H1 (cell line): ENCODE results near the gene SLC2A8. TPM values are rescaled to one million over a fixed set of nuclear protein-coding genes. Genes with fewer than 3 reads are reported as not detected.

Source experiments
- CTCF ChIA-PET: fragments of 300-600 bp; sonication (Branson Sonifier 250); formaldehyde crosslinking; loops from one replicate; lab custom pipeline; 2021; ENCODE audit not compliant: partially characterized antibody; lab: Charles Lee
- POLR2A ChIA-PET: fragments of 300-600 bp; sonication (Branson Sonifier 250); formaldehyde crosslinking; loops from one replicate; lab custom pipeline; 2021; ENCODE audit warnings: inconsistent platforms; ENCODE audit not compliant: partially characterized antibody; lab: Charles Lee
- DNase-seq, 2 experiments: peaks; one replicate each; pipeline versions ENCODE4 v3.0.0 to v3.0.0-alpha.2; 2010 to 2022; ENCODE audit warnings: low spot score in 2 of 2, low read depth in 1 of 2, mixed read lengths in 1 of 2
- FAIRE-seq: peaks from 2 replicates; lab custom pipeline; 2011; peaks lifted over from hg19 to GRCh38; lab: Jason Lieb, UNC
- H2AFZ ChIP-seq: 2 replicates; pipeline ENCODE4 v1.8.1; 2012; ENCODE audit warnings: low read length, inconsistent platforms
- H2AK5ac ChIP-seq: 2 replicates; pipeline ENCODE4 v1.6.1; 2013; ENCODE audit warnings: low read depth, low read length
- H2BK120ac ChIP-seq: replicated peaks from 2 replicates; pipeline ENCODE3; 2013; ENCODE audit warnings: low read depth, low read length, inconsistent platforms
- H2BK12ac ChIP-seq: 2 replicates; pipeline ENCODE4 v1.6.1; 2013; ENCODE audit warnings: low read depth, low read length
- H2BK15ac ChIP-seq: 2 replicates; pipeline ENCODE4 v1.6.1; 2013; ENCODE audit warnings: low read length
- H2BK20ac ChIP-seq: 2 replicates; pipeline ENCODE4 v1.6.1; 2013; ENCODE audit warnings: low read length
- H2BK5ac ChIP-seq: 2 replicates; pipeline ENCODE4 v1.6.1; 2013; ENCODE audit warnings: low read depth, low read length
- H3K14ac ChIP-seq: 2 replicates; pipeline ENCODE4 v1.6.1; 2013; ENCODE audit warnings: inconsistent platforms; ENCODE audit not compliant: insufficient read length
- H3K18ac ChIP-seq: 2 replicates; pipeline ENCODE4 v1.6.1; 2013; ENCODE audit warnings: low read length; ENCODE audit errors: extremely low read depth
- H3K23ac ChIP-seq: 2 replicates; pipeline ENCODE4 v1.6.1; 2013; ENCODE audit warnings: inconsistent platforms; ENCODE audit not compliant: insufficient read length
- H3K23me2 ChIP-seq: 2 replicates; pipeline ENCODE4 v1.6.1; 2013; ENCODE audit warnings: low read depth, low read length
- H3K27ac ChIP-seq: 2 replicates; pipeline ENCODE4 v1.6.1; 2011; ENCODE audit warnings: low read depth, low read length, inconsistent platforms
- H3K27me3 ChIP-seq, 4 experiments: replicated peaks in 1 of 4; 1 replicate in 1 of 4; 2 replicates in 3 of 4; pipeline versions ENCODE4 v1.6.1 to v1.8.1; 2011 to 2013; ENCODE audit warnings: low read length in 3 of 4, mild to moderate bottlenecking in 3 of 4, inconsistent platforms in 2 of 4, mixed read lengths in 2 of 4, moderate library complexity in 1 of 4; ENCODE audit not compliant: control insufficient read depth in 3 of 4, insufficient read depth in 3 of 4; ENCODE audit errors: extremely low read depth in 1 of 4
- H3K36me3 ChIP-seq, 4 experiments: 2 replicates each; pipeline versions ENCODE4 v1.6.1 to v1.8.1; 2011 to 2013; ENCODE audit warnings: mild to moderate bottlenecking in 4 of 4, low read length in 3 of 4, moderate library complexity in 2 of 4, control low read depth in 1 of 4, inconsistent platforms in 1 of 4; ENCODE audit not compliant: insufficient read depth in 4 of 4, control insufficient read depth in 2 of 4
- H3K4ac ChIP-seq: replicated peaks from 2 replicates; pipeline ENCODE3; 2013; ENCODE audit warnings: low read length, low read depth, mixed read lengths, inconsistent platforms; ENCODE audit not compliant: insufficient read length
- H3K4me1 ChIP-seq, 4 experiments: replicated peaks in 1 of 4; 1 replicate in 1 of 4; 2 replicates in 3 of 4; pipeline versions ENCODE4 v1.6.1 to v1.8.1; 2011 to 2013; ENCODE audit warnings: low read length in 3 of 4, inconsistent platforms in 2 of 4, mixed read lengths in 1 of 4; ENCODE audit not compliant: insufficient read depth in 4 of 4, control insufficient read depth in 3 of 4
- H3K4me2 ChIP-seq, 2 experiments: 2 replicates each; pipeline versions ENCODE4 v1.6.1 to v1.8.1; 2011 to 2013; ENCODE audit warnings: low read depth in 2 of 2, low read length in 2 of 2, control low read depth in 1 of 2, inconsistent platforms in 1 of 2, mild to moderate bottlenecking in 1 of 2; ENCODE audit not compliant: insufficient read depth in 1 of 2
- H3K4me3 ChIP-seq, 4 experiments: fragments of 200-600, 300-600 bp in 1 of 4; sonication (generic), shearing (Covaris generic), sonication (Bioruptor Twin) in 1 of 4; 2 replicates each; pipeline versions ENCODE4 v1.5.1 to v1.8.1; 2011 to 2016; ENCODE audit warnings: low read length in 4 of 4, low read depth in 3 of 4, control low read depth in 2 of 4, inconsistent platforms in 2 of 4, mild to moderate bottlenecking in 2 of 4, mixed read lengths in 1 of 4, moderate library complexity in 1 of 4; ENCODE audit not compliant: insufficient read depth in 2 of 4; ENCODE audit errors: extremely low read depth in 1 of 4
- H3K56ac ChIP-seq: replicated peaks from 2 replicates; pipeline ENCODE3; 2013; ENCODE audit warnings: low read depth, mild to moderate bottlenecking, mixed read lengths, low read length, inconsistent platforms; ENCODE audit not compliant: insufficient read length
- H3K79me1 ChIP-seq: 2 replicates; pipeline ENCODE4 v1.6.1; 2013; ENCODE audit warnings: low read depth, low read length, control low read depth
- H3K79me2 ChIP-seq, 2 experiments: 2 replicates each; pipeline versions ENCODE4 v1.6.1 to v1.8.1; 2012 to 2013; ENCODE audit warnings: low read length in 2 of 2, mild to moderate bottlenecking in 2 of 2, inconsistent platforms in 1 of 2; ENCODE audit not compliant: insufficient read depth in 2 of 2, control insufficient read depth in 1 of 2
- H3K9ac ChIP-seq, 4 experiments: replicated peaks in 1 of 4; 1 replicate in 1 of 4; 2 replicates in 3 of 4; pipeline versions ENCODE4 v1.6.1 to v1.8.1; 2011 to 2013; ENCODE audit warnings: low read depth in 3 of 4, low read length in 3 of 4, control low read depth in 2 of 4, mild to moderate bottlenecking in 2 of 4, moderate library complexity in 2 of 4, inconsistent platforms in 1 of 4; ENCODE audit errors: extremely low read depth in 1 of 4
- H3K9me3 ChIP-seq, 2 experiments: 2 replicates each; pipeline versions ENCODE4 v1.6.1 to v1.8.1; 2012 to 2013; ENCODE audit warnings: mild to moderate bottlenecking in 2 of 2, moderate library complexity in 2 of 2, control low read depth in 1 of 2, inconsistent platforms in 1 of 2, low read depth in 1 of 2, low read length in 1 of 2, mixed read lengths in 1 of 2; ENCODE audit not compliant: insufficient read depth in 2 of 2
- H4K20me1 ChIP-seq, 2 experiments: replicated peaks in 1 of 2; 2 replicates each; pipeline versions ENCODE3 to v1.8.1; 2011 to 2013; ENCODE audit warnings: inconsistent platforms in 2 of 2, low read length in 2 of 2, mild to moderate bottlenecking in 1 of 2; ENCODE audit not compliant: insufficient read depth in 2 of 2, control insufficient read depth in 1 of 2
- H4K5ac ChIP-seq: 2 replicates; pipeline ENCODE4 v1.6.1; 2013; ENCODE audit warnings: low read length, low read depth, mixed read lengths, inconsistent platforms; ENCODE audit not compliant: insufficient read length
- H4K8ac ChIP-seq: 2 replicates; pipeline ENCODE4 v1.8.0; 2013; ENCODE audit warnings: mild to moderate bottlenecking, moderate library complexity, low read length, inconsistent platforms; ENCODE audit not compliant: insufficient read depth; ENCODE audit errors: extremely low read depth
- H4K91ac ChIP-seq: replicated peaks from 2 replicates; pipeline ENCODE3; 2013; ENCODE audit warnings: low read length, mixed read lengths, inconsistent platforms; ENCODE audit not compliant: insufficient read length
- CHD2 ChIP-seq: IDR thresholded peaks from 2 replicates; pipeline ENCODE4 v1.6.1; 2012; ENCODE audit warnings: low read length, improper control_type of control experiment
- JUND ChIP-seq: IDR thresholded peaks from 2 replicates; pipeline ENCODE4 v1.6.1; 2011; ENCODE audit warnings: mild to moderate bottlenecking, improper control_type of control experiment, low read length
- WGBS, 2 experiments: shearing (Covaris generic) in 1 of 2; methylation state at CpG; one replicate each; pipeline versions ENCODE4 v1.1.6 to v1.1.7; 2013 to 2015; ENCODE audit warnings: low lambda C conversion rate in 2 of 2, mixed read lengths in 2 of 2, inconsistent platforms in 1 of 2, low coverage in 1 of 2, missing lambda C conversion rate in 1 of 2; ENCODE audit not compliant: insufficient replicate concordance in 2 of 2, insufficient coverage in 1 of 2, insufficient read length in 1 of 2; ENCODE audit errors: extremely low coverage in 1 of 2, missing lambda C conversion rate in 1 of 2; 5-methylcytosine and 5-hydroxymethylcytosine counted together
- polyA plus RNA-seq, 7 experiments: library from polyadenylated mRNA; depleted of rRNA in 3 of 7; stranded (reverse) in 5 of 7; unstranded in 2 of 7; fragments of >200 nt in 5 of 7; fragments of 200-250 nt in 2 of 7; gene quantifications; 1 replicate in 5 of 7; 2 replicates in 1 of 7; 4 replicates in 1 of 7; pipeline versions ENCODE4 v1.2.1 to v1.2.3, GENCODE V29; 2011 to 2013; ENCODE audit warnings: missing spikeins in 2 of 7, mixed read lengths in 2 of 7
- total RNA-seq: library from RNA; stranded (reverse); fragmentation: NEBNext Ultra II Directional; extraction: Animal tissue kit (Norgen Biotek cat#: 25700); gene quantifications from 2 replicates; pipeline ENCODE4 v1.2.1, GENCODE V29; 2021

The SLC2A8 gene
- total and polyA plus RNA-seq, 2 of the 8 experiments (the other 6 are each of a cell fraction or from before 2014, with no cell fraction given): 24.6 to 36.4 TPM

DNA sequence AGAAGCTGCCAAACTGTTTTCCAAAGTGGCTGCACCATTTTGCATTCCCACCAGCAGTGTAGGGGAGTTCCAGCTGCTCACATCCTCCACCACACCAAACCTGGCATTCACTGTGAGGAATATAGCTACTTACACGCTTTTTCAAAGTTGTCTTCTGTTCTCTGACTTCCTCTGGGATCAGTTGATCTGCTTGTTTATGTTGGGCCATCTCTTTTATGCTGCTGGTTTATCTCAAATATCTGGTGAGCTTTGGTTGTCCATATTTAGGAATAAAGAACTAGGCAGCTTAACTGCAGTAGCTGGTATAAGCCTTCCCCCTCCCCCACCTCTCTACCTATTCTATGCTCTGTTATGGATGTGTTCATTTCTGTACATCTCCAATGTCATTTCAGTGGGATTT is 18.7 kb downstream of the SLC2A8 start:
- Histone ChIP-seq H3K56ac (no peak overlapping the region), H3K4me2 (no peak overlapping the region), H2AK5ac (no peak overlapping the region), H3K18ac (no peak overlapping the region), H2BK15ac (no peak overlapping the region), H3K23ac (no peak overlapping the region), H4K5ac (no peak overlapping the region), H3K27me3 (no peaks in the 10 kb centered on the region), H2BK5ac (no peak overlapping the region), H4K8ac (no peak overlapping the region), H3K4me1 (peaks cover 0 to 2% (median 2%) of the 10 kb centered on the region in 4 experiments; a peak in 5 of 7 replicates), H3K4me3 (no peak overlapping the region), H3K79me2 (no peaks in the 10 kb centered on the region), H3K23me2 (0 out of 2 replicates have a peak, but pooled peaks cover 2% of the 10 kb centered on the region), H2BK12ac (no peak overlapping the region), H3K27ac (no peak overlapping the region), H2BK120ac (no peak overlapping the region), H2BK20ac (no peak overlapping the region), H3K14ac (no peak overlapping the region), H2AFZ (no peak overlapping the region), H4K91ac (no peak overlapping the region), H3K9ac (no peak overlapping the region), H3K79me1 (peaks cover 2% of the 10 kb centered on the region; the same call in 1 of the 2 replicates), H3K9me3 (no peaks in the 10 kb centered on the region), H3K4ac (no peak overlapping the region), H4K20me1 (peaks cover 2 to 4% of the 10 kb centered on the region in 2 experiments), H3K36me3 (no peaks in the 10 kb centered on the region)
- no peak for FAIRE-seq
- DNase-seq: no peak
- ChIA-PET POLR2A (interaction anchor here (1.2 to 1.9 kb wide), 4 partner anchors 8 to 29 kb away, joined by 3 to 8 read pairs (median 4); partner anchors contain the start of gene ZNF79), CTCF (interaction anchor here (0.7 to 1.2 kb wide), 2 partner anchors 59 to 483 kb away, joined by 3 read pairs; no protein-coding TSS in a partner anchor)
- TF ChIP-seq JUND: no peak
- TF ChIP-seq CHD2: no peak
- WGBS, 2 experiments: 94% methylated on average over 1 of the region's 1 CpG; no CpG with 5 or more reads in 1 of the 2 experiments
